HepG2 (cell line): Measurements from ENCODE around the gene GALNT10. TPM values are rescaled to one million over a fixed set of nuclear protein-coding genes. Genes with fewer than 3 reads are reported as not detected.

Experiments used
- ATAC-seq: fragments of 200-7000 bp; cut with Tn5 transposase; 3 replicates; pipeline ENCODE4 v1.9.1; 2020; ENCODE audit warnings: mild to moderate bottlenecking, moderate library complexity
- BruUV-seq: library from RNA; stranded (reverse); fragments of 400-500 nt; replicated peaks from 2 replicates; lab custom pipeline; 2021; lab: Mats Ljungman, UMichigan
- CTCF ChIA-PET: fragments of 300-600 bp; formaldehyde crosslinking; extraction: SDS; loops from one replicate; lab custom pipeline; 2021; ENCODE audit warnings: low total read pairs, inconsistent platforms, low intra/inter-chr PET ratio; lab: Yijun Ruan, JAX
- POLR2A ChIA-PET: fragments of 350-600 bp; sonication (Branson Sonifier 250); formaldehyde crosslinking; loops from one replicate; lab custom pipeline; 2020; ENCODE audit warnings: antibody characterized with exemption, inconsistent platforms; lab: Yijun Ruan, JAX
- DNase-seq: peaks from one replicate; pipeline ENCODE4 v3.0.0-alpha.2; 2015; ENCODE audit warnings: low spot score
- FAIRE-seq: peaks from 3 replicates; lab custom pipeline; 2011; peaks lifted over from hg19 to GRCh38; lab: Jason Lieb, UNC
- H2AFZ ChIP-seq: one replicate; pipeline ENCODE4 v1.6.1; 2011; ENCODE audit warnings: low read length, inconsistent platforms
- H3K27ac ChIP-seq: fragments of 300-600 bp; 3 replicates; pipeline ENCODE4 v1.8.0; 2011; ENCODE audit warnings: mixed run types, mild to moderate bottlenecking, mixed read lengths, low read length, inconsistent platforms; ENCODE audit not compliant: insufficient read depth; ENCODE audit errors: extremely low read length
- H3K27me3 ChIP-seq, 2 experiments: fragments of 200-600 bp in 1 of 2; 2 replicates in 1 of 2; 3 replicates in 1 of 2; pipeline versions ENCODE4 v1.6.0 to v1.8.0; 2011; ENCODE audit warnings: low read length in 2 of 2, mild to moderate bottlenecking in 2 of 2, moderate library complexity in 2 of 2, inconsistent platforms in 1 of 2; ENCODE audit not compliant: insufficient read depth in 2 of 2, control insufficient read depth in 1 of 2
- H3K36me3 ChIP-seq, 2 experiments: fragments of 200-600 bp in 1 of 2; replicated peaks in 1 of 2; 2 replicates in 1 of 2; 3 replicates in 1 of 2; pipeline versions ENCODE4 v1.5.1 to v1.8.0; 2011; ENCODE audit warnings: low read length in 2 of 2, inconsistent platforms in 1 of 2; ENCODE audit not compliant: insufficient read depth in 2 of 2, control insufficient read depth in 1 of 2
- H3K4me1 ChIP-seq: 2 replicates; pipeline ENCODE4 v1.5.1; 2012; ENCODE audit warnings: low read length, inconsistent platforms; ENCODE audit not compliant: insufficient read depth
- H3K4me2 ChIP-seq: 2 replicates; pipeline ENCODE4 v1.6.0; 2011; ENCODE audit warnings: low read depth, low read length, inconsistent platforms
- H3K4me3 ChIP-seq, 3 experiments: fragments of 200-600 bp in 1 of 3; sonication (generic), shearing (Covaris generic) in 1 of 3; replicated peaks in 1 of 3; 2 replicates each; pipeline ENCODE4 v1.5.1; 2011 to 2016; ENCODE audit warnings: low read length in 3 of 3, inconsistent platforms in 2 of 3, low read depth in 2 of 3, mild to moderate bottlenecking in 2 of 3, control low read depth in 1 of 3, mixed read lengths in 1 of 3; ENCODE audit not compliant: insufficient read depth in 1 of 3
- H3K79me2 ChIP-seq: one replicate; pipeline ENCODE4 v1.6.1; 2011; ENCODE audit warnings: low read length, inconsistent platforms; ENCODE audit not compliant: insufficient read depth
- H3K9ac ChIP-seq: 2 replicates; pipeline ENCODE4 v1.6.0; 2011; ENCODE audit warnings: mild to moderate bottlenecking, low read depth, low read length, inconsistent platforms; ENCODE audit not compliant: insufficient read depth
- H3K9me3 ChIP-seq: 2 replicates; pipeline ENCODE4 v1.5.1; 2012; ENCODE audit warnings: mild to moderate bottlenecking, low read length
- H4K20me1 ChIP-seq: 2 replicates; pipeline ENCODE4 v1.6.0; 2011; ENCODE audit warnings: inconsistent platforms, mild to moderate bottlenecking, low read length, moderate library complexity; ENCODE audit not compliant: insufficient read depth
- ELF3 ChIP-seq: IDR thresholded peaks from 2 replicates; pipeline ENCODE4 v1.6.1; 2016; ENCODE audit warnings: missing genetic modification reagents, missing compliant biosample characterization
- FOXC1 ChIP-seq: sonication (generic); formaldehyde crosslinking; IDR thresholded peaks from 2 replicates; pipeline ENCODE4 v1.8.0; 2022; ENCODE audit warnings: mild to moderate bottlenecking, missing genetic modification reagents, borderline replicate concordance
- JDP2 ChIP-seq: sonication (generic); formaldehyde crosslinking; IDR thresholded peaks from 2 replicates; pipeline ENCODE4 v1.8.1; 2022; ENCODE audit warnings: missing genetic modification reagents, borderline replicate concordance
- NFIC ChIP-seq: IDR thresholded peaks from 2 replicates; pipeline ENCODE4 v1.6.1; 2012; ENCODE audit warnings: mild to moderate bottlenecking, low read length, inconsistent platforms
- SYNCRIP ChIP-seq: fragments of 200-400 bp; formaldehyde crosslinking; IDR thresholded peaks from 2 replicates; pipeline ENCODE4 v1.6.1; 2018; ENCODE audit warnings: mild to moderate bottlenecking, low read depth, low read length; ENCODE audit not compliant: insufficient read depth
- TRAFD1 ChIP-seq: sonication (generic); formaldehyde crosslinking; IDR thresholded peaks from 2 replicates; pipeline ENCODE4 v1.5.1; 2020; ENCODE audit warnings: missing genetic modification reagents, mild to moderate bottlenecking, borderline replicate concordance
- ZBTB46 ChIP-seq: sonication (generic); formaldehyde crosslinking; IDR thresholded peaks from 2 replicates; pipeline ENCODE4 v1.4.0; 2020; ENCODE audit warnings: mild to moderate bottlenecking, missing genetic modification reagents, borderline replicate concordance
- ZBTB8A ChIP-seq: sonication (generic); formaldehyde crosslinking; IDR thresholded peaks from 2 replicates; pipeline ENCODE4 v1.4.0; 2020; ENCODE audit warnings: mild to moderate bottlenecking, low read depth, missing genetic modification reagents, borderline replicate concordance
- ZNF547 ChIP-seq: sonication (generic); formaldehyde crosslinking; IDR thresholded peaks from 2 replicates; pipeline ENCODE4 v1.5.1; 2020; ENCODE audit warnings: mild to moderate bottlenecking, missing genetic modification reagents
- ZNF563 ChIP-seq: sonication (generic); formaldehyde crosslinking; IDR thresholded peaks from 2 replicates; pipeline ENCODE4 v1.8.0; 2022; ENCODE audit warnings: mild to moderate bottlenecking, moderate library complexity, missing genetic modification reagents
- WGBS: methylation state at CpG from one replicate; pipeline ENCODE4 v1.1.6; 2017; ENCODE audit warnings: low lambda C conversion rate; 5-methylcytosine and 5-hydroxymethylcytosine counted together
- in situ Hi-C: cut with HindIII; loops from 2 replicates; pipeline ENCODE4 v1.10.0; 2017; ENCODE audit warnings: low pct_unique_long_range_greater_than_20kb; ENCODE audit not compliant: extremely low pct_ligation_motif_present
- intact Hi-C: fragments of 100-400 bp; cut with micrococcal nuclease; formaldehyde crosslinking; loops from one replicate; pipeline ENCODE4 v1.10.0; 2022; ENCODE audit not compliant: unreplicated experiment
- polyA plus RNA-seq, 8 experiments: library from polyadenylated mRNA; depleted of rRNA in 3 of 8; stranded (reverse) in 7 of 8; unstranded in 1 of 8; fragments of >200 nt; fragmentation: Illumina TruSeq in 4 of 8; extraction: Trizol in 4 of 8; gene quantifications; 2 replicates each; pipeline versions ENCODE4 v1.2.1 to v1.2.3, GENCODE V29; 2011 to 2016; ENCODE audit warnings: low read depth in 4 of 8, missing spikeins in 1 of 8, mixed read lengths in 1 of 8; ENCODE audit not compliant: insufficient read depth in 1 of 8
- total RNA-seq, 5 experiments: library from RNA; depleted of rRNA; stranded (reverse); fragments of >200 nt; fragmentation: Illumina TruSeq; extraction: Trizol; gene quantifications; 2 replicates each; pipeline ENCODE4 v1.2.3, GENCODE V29; 2016; ENCODE audit warnings: low read depth in 1 of 5
- TF ChIP-seq, protein P1 (sequence below): sonication (generic); formaldehyde crosslinking; conservative IDR thresholded peaks from 2 replicates; pipeline ENCODE4 v1.8.0; 2022; ENCODE audit warnings: mild to moderate bottlenecking, moderate library complexity, missing genetic modification reagents

GALNT10 gene
- total and polyA plus RNA-seq, 2 of the 13 experiments (the other 11 are each of a cell fraction or from before 2014, with no cell fraction given), result 8.1 to 11.2 TPM

GRCh38 chr5:154230526-154230925 lies 40.0 kb downstream of the GALNT10 start:
- H2AFZ ChIP-seq, result no peak overlapping the region
- no peaks in the 10 kb centered on the region for H4K20me1 ChIP-seq
- POLR2A ChIA-PET, result no interaction called here
- intact Hi-C loops (no loop called here), in situ Hi-C loops (no loop called here)
- no peaks in the 10 kb centered on the region for H3K9me3 ChIP-seq
- no peak for ATAC-seq
- DNase-seq, result no peak
- H3K4me2 ChIP-seq, result no peak overlapping the region
- no peak overlapping the region for H3K4me3 ChIP-seq
- no peaks in the 10 kb centered on the region for H3K36me3 ChIP-seq
- CTCF ChIA-PET, result no interaction called here
- H3K9ac ChIP-seq, result no peak overlapping the region
- H3K4me1 ChIP-seq, result no peaks in the 10 kb centered on the region
- no peak for FAIRE-seq
- no peak overlapping the region for H3K27ac ChIP-seq
- BruUV-seq, result no TSS peak
- no peaks in the 10 kb centered on the region for H3K79me2 ChIP-seq
- TF ChIP-seq JDP2 (CRISPR knock-in tag) (no peak), FOXC1 (no peak), NFIC (no peak), TRAFD1 (CRISPR knock-in tag) (no peak)
- no peaks in the 10 kb centered on the region for H3K27me3 ChIP-seq

DNA sequence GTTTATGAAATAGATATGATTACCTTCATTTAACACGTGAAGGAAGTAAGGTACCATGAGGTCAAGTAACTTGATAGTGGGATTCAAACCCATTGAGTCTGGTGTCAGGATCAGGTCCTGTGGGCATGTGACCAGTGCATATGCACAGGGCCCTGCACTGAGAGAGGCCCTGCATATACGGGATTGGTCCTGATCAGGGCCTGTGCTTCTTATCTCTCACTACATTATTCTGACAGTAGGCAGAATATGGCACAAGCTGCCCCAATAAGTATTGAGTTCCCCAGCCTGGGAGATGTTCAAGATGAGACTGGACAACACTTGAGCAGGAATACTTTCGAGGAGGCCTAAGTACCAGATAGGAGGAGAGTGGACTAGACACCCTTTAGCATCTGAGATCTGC lies 44.0 kb downstream of the GALNT10 start:
- no peaks in the 10 kb centered on the region for H4K20me1 ChIP-seq
- BruUV-seq, result no TSS peak
- no peak overlapping the region for H3K4me3 ChIP-seq
- DNase-seq (no peak), FAIRE-seq (no peak), ATAC-seq (no peak)
- H3K4me1 ChIP-seq, result no peaks in the 10 kb centered on the region
- in situ Hi-C loops (no loop called here), intact Hi-C loops (no loop called here)
- H3K27ac ChIP-seq, result no peak overlapping the region
- H3K79me2 ChIP-seq, result no peaks in the 10 kb centered on the region
- no peaks in the 10 kb centered on the region for H3K9me3 ChIP-seq
- 81% methylated on average over 3 of the region's 3 CpGs for WGBS
- H3K9ac ChIP-seq, result no peak overlapping the region
- no peak for TF ChIP-seq ZNF547 (CRISPR knock-in tag)
- TF ChIP-seq SYNCRIP, result no peak
- TF ChIP-seq ZBTB8A (CRISPR knock-in tag), result no peak
- TF ChIP-seq, protein P1, sequence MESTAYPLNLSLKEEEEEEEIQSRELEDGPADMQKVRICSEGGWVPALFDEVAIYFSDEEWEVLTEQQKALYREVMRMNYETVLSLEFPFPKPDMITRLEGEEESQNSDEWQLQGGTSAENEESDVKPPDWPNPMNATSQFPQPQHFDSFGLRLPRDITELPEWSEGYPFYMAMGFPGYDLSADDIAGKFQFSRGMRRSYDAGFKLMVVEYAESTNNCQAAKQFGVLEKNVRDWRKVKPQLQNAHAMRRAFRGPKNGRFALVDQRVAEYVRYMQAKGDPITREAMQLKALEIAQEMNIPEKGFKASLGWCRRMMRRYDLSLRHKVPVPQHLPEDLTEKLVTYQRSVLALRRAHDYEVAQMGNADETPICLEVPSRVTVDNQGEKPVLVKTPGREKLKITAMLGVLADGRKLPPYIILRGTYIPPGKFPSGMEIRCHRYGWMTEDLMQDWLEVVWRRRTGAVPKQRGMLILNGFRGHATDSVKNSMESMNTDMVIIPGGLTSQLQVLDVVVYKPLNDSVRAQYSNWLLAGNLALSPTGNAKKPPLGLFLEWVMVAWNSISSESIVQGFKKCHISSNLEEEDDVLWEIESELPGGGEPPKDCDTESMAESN (CRISPR knock-in tag), result no peak
- no peak for TF ChIP-seq ZBTB46 (CRISPR knock-in tag)
- TF ChIP-seq ZNF563 (CRISPR knock-in tag), result no peak
- TF ChIP-seq ELF3 (CRISPR knock-in tag), result no peak
- H3K27me3 ChIP-seq, result no peaks in the 10 kb centered on the region
- no peak overlapping the region for H2AFZ ChIP-seq
- H3K4me2 ChIP-seq, result no peak overlapping the region
- H3K36me3 ChIP-seq, result no peaks in the 10 kb centered on the region
- ChIA-PET CTCF (no interaction called here), POLR2A (no interaction called here)
